Heart left ventricle (tissue), 16 donors: ENCODE measurements around the gene SIAH2. TPM values are rescaled to one million over a fixed set of nuclear protein-coding genes. Genes with fewer than 3 reads are reported as not detected.

Source experiments
- ATAC-seq, 4 donors: fragments of 200-7000 bp; cut with Tn5 transposase; one replicate each; pipeline ENCODE4 v1.9.1; 2020 to 2022; ENCODE audit warnings: moderate library complexity in 4 of 4, mild to moderate bottlenecking in 3 of 4, moderate number of reproducible peaks in 1 of 4
- DNase-seq, 5 donors: peaks; one replicate each; pipeline ENCODE4 v3.0.0-alpha.2; 2020
- H3K27ac ChIP-seq, 12 donors: fragments of 200-600 bp; sonication (generic) in 4 of 12; one replicate each; pipeline versions ENCODE4 v1.5.0 to v1.8.0; 2016 to 2022; ENCODE audit warnings: mild to moderate bottlenecking in 2 of 12
- H3K27me3 ChIP-seq, 9 donors: fragments of 200-600 bp; sonication (generic) in 2 of 9; one replicate each; pipeline versions ENCODE4 v1.5.1 to v1.8.0; 2016 to 2022; ENCODE audit warnings: mild to moderate bottlenecking in 3 of 9
- H3K36me3 ChIP-seq, 9 donors: fragments of 200-600 bp; sonication (generic) in 2 of 9; one replicate each; pipeline versions ENCODE4 v1.5.0 to v1.8.0; 2018 to 2022; ENCODE audit warnings: mild to moderate bottlenecking in 2 of 9
- H3K4me1 ChIP-seq, 12 donors: fragments of 200-600 bp; sonication (generic) in 4 of 12; one replicate each; pipeline versions ENCODE4 v1.5.0 to v1.8.0; 2016 to 2022; ENCODE audit warnings: mild to moderate bottlenecking in 3 of 12
- H3K4me3 ChIP-seq, 12 donors: fragments of 200-600 bp; sonication (generic) in 4 of 12; one replicate each; pipeline versions ENCODE4 v1.5.0 to v1.8.0; 2017 to 2022; ENCODE audit warnings: mild to moderate bottlenecking in 9 of 12, moderate library complexity in 4 of 12
- H3K9me3 ChIP-seq, 12 donors: fragments of 200-600 bp; sonication (generic) in 4 of 12; one replicate each; pipeline versions ENCODE4 v1.5.0 to v1.8.0; 2016 to 2022; ENCODE audit warnings: mild to moderate bottlenecking in 1 of 12
- CTCF ChIP-seq, 12 donors: fragments of 200-600 bp; sonication (generic) in 4 of 12; IDR thresholded peaks; one replicate each; pipeline versions ENCODE4 v1.5.0 to v1.8.0; 2018 to 2022; ENCODE audit warnings: antibody characterized with exemption in 12 of 12, mild to moderate bottlenecking in 5 of 12
- POLR2A ChIP-seq, 2 donors: fragments of 450-650 bp; IDR thresholded peaks; one replicate each; pipeline ENCODE4 v1.6.1; 2017; ENCODE audit warnings: antibody characterized with exemption in 2 of 2, mild to moderate bottlenecking in 2 of 2, moderate library complexity in 2 of 2
- WGBS, 4 donors: extraction: QIAGEN DNeasy Blood & Tissue Kit in 2 of 4; methylation state at CpG; one replicate each; pipeline versions ENCODE4 v1.1.5 to v1.1.7; 2013 to 2018; 5-methylcytosine and 5-hydroxymethylcytosine counted together
- intact Hi-C, 10 donors: fragments of 100-400 bp; cut with DNase I; formaldehyde crosslinking; loops; one replicate each; pipeline versions ENCODE4 v1.11.1 to v1.14.2; 2022
- polyA plus RNA-seq, 2 donors: library from polyadenylated mRNA; stranded (reverse); fragments of 200-250 nt; gene quantifications; one replicate each; pipeline ENCODE4 v1.2.3, GENCODE V29; 2013
- total RNA-seq, 9 donors: library from RNA; depleted of rRNA in 2 of 9; stranded (reverse); fragments of >200 nt in 2 of 9; fragmentation: NEBNext Ultra II Directional in 3 of 9; extraction: Animal tissue kit (Norgen Biotek cat#: 25700) in 3 of 9; gene quantifications; one replicate each; pipeline versions ENCODE4 v1.1.0 to v1.2.4, GENCODE V29; 2016 to 2023
- donor health status: ischemic (EF 13 %, LVEDD 7.1; RV severe dilation, severe dysfunction).
- donor health status: healthy with polysubstance abuse.
- donor health status: DM: no; HTN: yes; CAD: no.
- donor health status: DM: no; HTN: no; CAD: no.
- donor health status: ischemic (EF 25% LVEDD 6.9; RV normal size, moderate dysfunction).
- donor health status: ischemic (EF 25% LVEDD 5.7; RV mildly dilated, moderate dysfunction).
- donor health status: healthy.
- donor health status: DM: yes; HTN: yes; CAD: no.
- donor health status: ischemic (EF 35%, LVEDD 5.7; RV mildly dilated, moderate dysfunction).
- donor health status: nonischemic (EF 11% LVEDD 7.7; RV severe dilation, severe dysfunction).
- donor health status: DM: yes; HTN: yes; CAD: no.
- donor health status: PGD.
- donor health status: ischemic (EF 29% LVEDD 5.4; RV normal size, mild dysfunction).
- donor health status: nonischemic (EF 23%, LVEDD 6.1; RV moderate dilation, normal function).

The SIAH2 gene
- total and polyA plus RNA-seq, 11 donors, result 7.1 to 38.7 (median 23.4) TPM

- peaks cover 0 to 7% (median 4%) of the 10 kb centered on the region in 12 donors for H3K4me1 ChIP-seq
- peak overlapping the region in 1 of 12 donors; percentile 11 for H3K4me3 ChIP-seq
- WGBS, 4 donors, result 14 to 19% (median 17%) methylated on average over 13 of the region's 13 CpGs
These were observed 41.5 kb downstream of the SIAH2 start for GRCh38 chr3:150721285-150722130.

DNA sequence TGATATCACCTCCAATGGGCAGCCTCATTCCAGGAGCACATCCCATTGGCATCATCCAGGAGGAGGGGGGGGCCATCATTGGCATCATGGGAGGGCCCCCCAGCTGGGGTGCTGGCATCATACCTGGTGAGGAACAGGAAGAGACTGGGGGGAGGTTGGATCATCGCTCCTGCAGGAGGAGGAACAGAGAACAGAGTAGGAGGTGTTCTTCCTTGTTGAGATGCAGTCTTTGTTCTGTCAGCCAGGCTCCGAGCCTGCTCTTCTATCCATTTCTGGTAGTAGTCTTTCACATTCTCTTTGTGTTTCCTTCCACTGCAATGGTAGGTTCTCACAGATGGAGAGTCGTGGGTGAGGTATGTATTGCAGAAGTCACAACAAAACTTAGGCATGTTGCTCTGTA, 42.5 kb downstream of the SIAH2 start:
- Histone ChIP-seq H3K27me3 (no peaks in the 10 kb centered on the region), H3K36me3 (no peaks in the 10 kb centered on the region), H3K4me3 (no peak overlapping the region), H3K4me1 (peaks cover 0 to 5% (median 4%) of the 10 kb centered on the region in 12 donors), H3K9me3 (peaks cover 0 to 9% (median 0%) of the 10 kb centered on the region in 12 donors), H3K27ac (no peak overlapping the region)
- TF ChIP-seq CTCF (IDR thresholded peaks at IDR 0.05), result no peak
- no peak for TF ChIP-seq POLR2A (IDR thresholded peaks at IDR 0.05)
- intact Hi-C loops, result loop anchor here (2.0 to 10.0 kb wide), 13 partner anchors 37 to 427 kb away; partner anchors contain the start of genes SIAH2 (in 4 of the 10) and MED12L (in 2 of the 10)
- DNase-seq (no peak), ATAC-seq (no peak)
- 75 to 82% (median 80%) methylated on average over 3 of the region's 3 CpGs for WGBS, 4 donors

More at GRCh38 chr3:150721285-150722130, 41.5 kb downstream of the SIAH2 start:
- Histone ChIP-seq H3K27me3 (no peaks in the 10 kb centered on the region), H3K36me3 (no peaks in the 10 kb centered on the region), H3K27ac (no peak overlapping the region), H3K9me3 (no peaks in the 10 kb centered on the region)
- ATAC-seq, result peak; percentile 37 to 81 (median 77)
- intact Hi-C loops, result loop anchor here (1.0 to 10.0 kb wide), 18 partner anchors 36 to 426 kb away; partner anchors contain the start of genes SIAH2 (in 5 of the 10) and MED12L (in 2 of the 10)
- no peak for DNase-seq
- TF ChIP-seq CTCF (IDR thresholded peaks at IDR 0.05) (peak; percentile 78 to 92 (median 84)), POLR2A (IDR thresholded peaks at IDR 0.05) (no peak)

- WGBS, 4 donors, result 98 to 100% (median 100%) methylated on average over 2 of the region's 2 CpGs
- no peak for TF ChIP-seq CTCF (IDR thresholded peaks at IDR 0.05)
- no peak for TF ChIP-seq POLR2A (IDR thresholded peaks at IDR 0.05)
- intact Hi-C loops, result no loop called here
These were observed 52.9 kb downstream of the SIAH2 start for GRCh38 chr3:150710097-150710496.

DNA sequence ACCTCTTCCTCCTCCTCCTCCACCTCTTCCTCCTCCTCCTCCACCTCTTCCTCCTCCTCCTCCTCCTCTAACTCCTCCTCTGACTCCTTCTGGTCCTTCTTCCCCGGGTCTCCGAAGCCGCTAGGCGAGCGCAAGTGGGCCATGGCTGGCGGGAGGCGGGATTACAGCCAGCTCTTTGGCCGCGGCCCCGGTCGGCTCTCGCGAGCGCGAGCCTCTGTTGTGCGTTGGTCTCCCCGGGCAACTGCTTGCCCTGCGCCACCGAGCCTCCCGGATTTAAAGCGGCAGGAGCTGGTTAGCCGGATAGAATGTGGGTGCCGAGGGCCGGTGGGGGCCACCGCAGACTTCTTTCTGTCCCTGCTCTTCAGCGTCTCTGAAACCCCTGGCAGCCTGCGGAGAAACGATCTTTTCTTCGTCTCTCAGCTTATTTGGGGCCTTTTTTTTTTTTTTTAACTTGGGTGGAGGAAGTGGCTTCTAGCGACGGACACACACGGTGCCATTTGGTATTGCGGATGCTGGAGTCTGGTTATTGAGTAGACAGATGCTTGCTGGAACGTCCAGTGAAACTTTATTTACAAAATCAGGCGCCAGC, 59.1 kb downstream of the SIAH2 start, which contains the start of gene ERICH6:
TSS of gene ERICH6 (minus strand) at position 165 of the 589 bp plus-strand sequence. CDS start at position 143, 22 bp downstream.
- peak within 1 kb of the TSS; percentile 25 to 90 (median 80) for H3K27ac ChIP-seq
- H3K4me1 ChIP-seq, result peaks cover 0 to 13% (median 7%) of the 10 kb centered on the region in 12 donors
- TF ChIP-seq POLR2A (IDR thresholded peaks at IDR 0.05) (peak in 1 of 2 donors; percentile 47), CTCF (IDR thresholded peaks at IDR 0.05) (peak in 6 of 12 donors; percentile 5 to 16 (median 9))
- H3K36me3 ChIP-seq, result no peaks in the 10 kb centered on the region
- WGBS, 4 donors, result 0 to 1% (median 1%) methylated on average over 29 to 35 of the region's 35 CpGs
- H3K9me3 ChIP-seq, result no peaks in the 10 kb centered on the region
- peak; percentile 91 to 95 (median 93) for DNase-seq
- intact Hi-C loops, result loop anchor here in 8 of 10 donors (1.0 to 10.0 kb wide), 6 partner anchors 99 to 169 kb away; partner anchors contain the start of genes SELENOT (in 7 of the 8), EIF2A (in 3 of the 8) and SERP1 (in 3 of the 8)
- peak within 1 kb of the TSS; percentile 34 to 83 (median 72) for H3K4me3 ChIP-seq
- ATAC-seq, result peak; percentile 99
- H3K27me3 ChIP-seq, result no peaks in the 10 kb centered on the region

More at GRCh38 chr3:150710097-150710496, 52.9 kb downstream of the SIAH2 start:
- DNase-seq (no peak), ATAC-seq (no peak)
- H3K9me3 ChIP-seq, result peaks cover 0 to 2% (median 0%) of the 10 kb centered on the region in 12 donors
- H3K4me1 ChIP-seq, result no peaks in the 10 kb centered on the region
- no peak overlapping the region for H3K4me3 ChIP-seq
- H3K36me3 ChIP-seq, result peaks cover 0 to 4% (median 0%) of the 10 kb centered on the region in 9 donors
- no peaks in the 10 kb centered on the region for H3K27me3 ChIP-seq
- H3K27ac ChIP-seq, result no peak overlapping the region
